GM19023 (cell line): Measurements from ENCODE around the gene TBC1D24.

Experiments
- ATAC-seq: cut with Tn5 transposase; IDR thresholded peaks from one replicate; pipeline ENCODE4 v1.9.1; 2021; ENCODE audit warnings: mild to moderate bottlenecking, moderate library complexity; ENCODE audit not compliant: unreplicated experiment

TBC1D24 gene

GRCh38 chr16:2449118-2449517, 25.8 kb upstream of the TBC1D24 start:
- ATAC-seq: no peak

GRCh38 chr16:2450535-2450934, 24.4 kb upstream of the TBC1D24 start:
- no peak for ATAC-seq

GRCh38 chr16:2450975-2451381, 23.9 kb upstream of the TBC1D24 start:
- ATAC-seq: no peak

GRCh38 chr16:2451851-2452320, 23.0 kb upstream of the TBC1D24 start:
- ATAC-seq: no peak

- no peak for ATAC-seq
Measured at GRCh38 chr16:2452650-2453049, 22.3 kb upstream of the TBC1D24 start.

- ATAC-seq: no peak
Measured at GRCh38 chr16:2455081-2455845, 19.7 kb upstream of the TBC1D24 start.

- no peak for ATAC-seq
Measured at GRCh38 chr16:2456551-2457153, 18.3 kb upstream of the TBC1D24 start.

GRCh38 chr16:2457267-2457666, 17.7 kb upstream of the TBC1D24 start:
- no peak for ATAC-seq

- no peak for ATAC-seq
Measured at GRCh38 chr16:2457946-2458345, 17.0 kb upstream of the TBC1D24 start.

- no peak for ATAC-seq
Measured at GRCh38 chr16:2458887-2459646, 15.9 kb upstream of the TBC1D24 start.

GRCh38 chr16:2459647-2460390, 15.1 kb upstream of the TBC1D24 start, which contains the start of gene TEDC2:
TEDC2 (plus strand) TSS chr16:2460109; CDS start chr16:2460145, 36 bp downstream.
- peak; percentile 89 for ATAC-seq

GRCh38 chr16:2460391-2460713, 14.6 kb upstream of the TBC1D24 start:
- no peak for ATAC-seq

- no peak for ATAC-seq
Measured at GRCh38 chr16:2460916-2461315, 14.0 kb upstream of the TBC1D24 start.

GRCh38 chr16:2462031-2462866, 12.7 kb upstream of the TBC1D24 start:
- ATAC-seq: no peak

GRCh38 chr16:2464333-2464732, 10.6 kb upstream of the TBC1D24 start:
- ATAC-seq: no peak

- no peak for ATAC-seq
Measured at GRCh38 chr16:2465653-2466415, 9.1 kb upstream of the TBC1D24 start.

- ATAC-seq: no peak
Measured at GRCh38 chr16:2466667-2467527, 8.0 kb upstream of the TBC1D24 start.

GRCh38 chr16:2467528-2468232, 7.2 kb upstream of the TBC1D24 start:
- no peak for ATAC-seq
